Measurements from ENCODE around the gene EEPD1.

EEPD1 gene

DNA sequence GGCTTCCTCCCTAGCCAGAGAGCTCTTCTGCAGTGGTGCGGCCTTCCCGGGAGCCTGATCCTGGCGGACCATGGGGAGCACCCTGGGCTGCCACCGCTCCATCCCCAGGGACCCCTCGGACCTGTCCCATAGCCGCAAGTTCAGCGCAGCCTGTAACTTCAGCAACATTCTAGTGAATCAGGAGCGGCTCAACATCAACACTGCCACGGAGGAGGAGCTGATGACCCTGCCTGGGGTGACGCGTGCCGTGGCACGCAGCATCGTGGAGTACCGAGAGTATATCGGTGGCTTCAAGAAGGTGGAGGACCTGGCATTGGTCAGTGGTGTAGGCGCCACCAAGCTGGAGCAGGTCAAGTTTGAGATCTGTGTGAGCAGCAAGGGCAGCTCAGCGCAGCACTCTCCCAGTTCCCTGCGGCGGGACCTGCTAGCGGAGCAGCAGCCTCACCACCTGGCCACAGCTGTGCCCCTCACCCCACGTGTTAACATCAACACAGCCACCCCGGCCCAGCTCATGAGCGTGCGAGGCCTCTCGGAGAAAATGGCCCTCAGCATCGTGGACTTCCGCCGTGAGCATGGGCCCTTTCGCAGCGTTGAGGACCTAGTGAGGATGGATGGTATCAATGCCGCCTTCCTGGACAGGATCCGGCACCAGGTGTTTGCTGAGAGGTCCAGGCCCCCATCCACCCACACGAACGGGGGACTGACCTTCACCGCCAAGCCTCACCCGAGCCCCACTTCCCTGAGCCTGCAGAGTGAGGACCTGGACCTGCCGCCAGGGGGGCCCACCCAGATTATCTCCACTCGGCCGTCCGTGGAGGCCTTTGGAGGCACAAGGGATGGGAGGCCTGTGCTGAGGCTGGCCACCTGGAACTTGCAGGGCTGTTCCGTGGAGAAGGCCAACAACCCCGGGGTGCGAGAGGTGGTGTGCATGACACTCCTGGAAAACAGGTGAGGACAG lies 1.5 kb downstream of the EEPD1 start:
- no peak for DNase-seq (ENCODE audit: low read depth)

DNA sequence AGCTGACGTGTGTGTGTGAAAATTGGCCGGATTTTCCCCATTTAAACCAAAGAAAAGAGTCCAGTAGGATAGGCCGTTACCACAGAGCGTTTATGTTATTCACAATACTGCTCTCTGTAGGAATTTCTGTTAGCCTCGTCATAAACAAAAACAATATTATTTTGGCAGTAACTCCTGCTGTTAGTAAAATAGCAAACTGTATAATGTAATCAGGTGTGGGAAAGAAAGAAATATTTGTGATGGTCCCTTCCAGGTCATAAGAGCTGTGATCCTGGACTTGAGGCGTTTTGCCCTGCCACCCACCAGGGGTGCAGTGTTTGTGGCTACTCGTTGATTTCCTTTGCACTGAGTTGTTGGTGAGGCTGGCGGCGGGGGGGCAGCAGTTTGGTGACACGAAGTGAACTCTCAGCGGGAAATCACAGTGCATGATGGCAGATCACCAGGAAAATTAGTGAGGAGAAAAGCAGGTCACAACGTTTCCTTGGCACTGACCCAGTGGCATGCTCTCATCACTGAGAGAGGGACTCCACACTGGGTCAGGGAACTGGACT lies 2.8 kb downstream of the EEPD1 start:
- DNase-seq (ENCODE audit: low read depth): no peak

DNA sequence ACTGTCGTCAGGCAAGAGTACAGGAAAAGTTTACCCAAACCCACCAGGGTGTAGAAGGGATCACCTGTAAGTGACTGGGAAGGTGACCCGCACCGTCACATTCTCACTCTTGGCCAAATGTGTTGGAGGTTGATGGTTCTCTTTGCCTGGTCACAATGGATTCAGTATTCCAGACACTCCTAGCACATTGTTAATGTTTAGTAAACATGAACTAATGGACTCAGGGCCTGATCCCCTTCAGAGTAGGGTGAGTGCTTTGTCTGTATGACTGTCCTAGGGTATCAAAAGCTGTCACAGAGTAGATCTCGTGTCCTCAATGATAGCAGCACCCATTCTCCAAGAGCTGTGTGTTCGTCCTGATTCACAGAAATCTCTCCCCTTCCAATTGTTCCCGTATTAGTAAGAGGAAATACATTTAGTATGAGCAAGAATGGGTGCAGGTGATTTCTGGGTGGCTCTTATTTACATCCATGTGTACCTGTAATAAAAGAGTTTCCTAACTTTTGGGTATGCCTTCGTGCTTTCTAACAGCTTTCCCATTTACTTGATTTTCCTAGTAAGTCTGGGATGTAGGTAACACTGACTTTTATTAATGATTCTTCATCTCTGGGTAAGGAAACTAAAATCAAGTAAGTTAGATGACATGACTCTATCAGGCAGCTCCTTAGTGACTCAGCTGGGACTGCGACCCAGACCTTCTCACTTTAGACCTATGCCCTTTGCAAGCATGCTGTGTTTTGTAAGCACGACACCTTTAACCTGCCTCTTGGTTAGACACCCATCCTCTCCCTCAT lies 4.7 kb downstream of the EEPD1 start:
- no peak for DNase-seq (ENCODE audit: low read depth)

DNA sequence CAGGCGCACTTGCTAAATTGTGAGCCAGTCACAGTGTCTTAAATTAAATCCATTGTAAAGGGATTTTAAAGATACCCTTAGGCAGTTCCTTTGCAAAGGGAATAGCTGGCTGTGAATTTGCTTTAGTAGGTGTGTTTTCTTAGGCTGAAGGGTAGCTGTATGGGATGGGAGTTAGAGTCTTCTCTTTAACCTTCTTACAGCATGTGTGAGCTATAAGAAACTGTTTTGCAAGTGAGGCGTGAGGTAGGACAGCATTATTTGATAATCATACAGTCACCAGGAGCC lies 5.2 kb downstream of the EEPD1 start:
- no peak for DNase-seq (ENCODE audit: low read depth)

DNA sequence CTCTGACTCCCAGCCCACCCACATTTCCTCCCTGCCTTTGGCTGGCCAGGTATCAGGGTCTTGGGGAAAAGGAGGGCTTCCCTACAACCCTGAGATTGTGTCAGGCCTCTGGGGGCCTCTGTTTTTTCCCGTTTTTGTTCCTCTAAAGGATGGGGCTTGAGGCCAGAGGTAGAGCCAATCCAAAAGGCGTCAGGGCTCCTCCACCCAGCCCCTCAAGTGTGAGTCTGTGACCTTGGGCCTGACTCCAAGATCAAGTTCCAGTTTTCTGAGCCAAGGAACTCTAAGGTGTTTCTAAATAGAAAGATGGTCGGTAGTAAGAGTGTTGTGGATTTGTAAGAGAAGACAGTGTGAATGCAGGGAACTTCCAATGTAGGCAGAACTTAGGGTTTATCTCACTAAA lies 6.6 kb downstream of the EEPD1 start:
- DNase-seq (ENCODE audit: low read depth): no peak

DNA sequence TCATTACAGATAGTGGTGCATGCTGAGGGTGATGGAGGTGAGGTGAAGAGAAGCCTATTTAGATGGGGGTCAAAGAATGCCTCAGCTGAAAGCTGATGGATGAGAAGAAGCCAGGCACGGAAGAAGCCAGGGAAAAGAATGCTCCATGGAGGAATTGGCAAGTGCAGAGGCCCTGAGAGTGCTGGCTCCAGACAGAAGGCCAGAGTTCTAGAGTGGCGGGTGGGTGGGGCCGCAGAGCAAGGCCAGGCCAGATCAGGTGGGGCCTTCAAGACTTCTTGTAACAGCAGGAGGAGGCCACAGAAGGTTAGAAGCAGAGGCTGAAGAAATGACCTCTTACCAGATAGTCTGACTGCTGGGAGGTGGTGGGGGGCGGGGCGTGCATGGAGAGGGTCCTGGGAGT lies 7.3 kb downstream of the EEPD1 start:
- DNase-seq (ENCODE audit: low read depth): no peak

DNA sequence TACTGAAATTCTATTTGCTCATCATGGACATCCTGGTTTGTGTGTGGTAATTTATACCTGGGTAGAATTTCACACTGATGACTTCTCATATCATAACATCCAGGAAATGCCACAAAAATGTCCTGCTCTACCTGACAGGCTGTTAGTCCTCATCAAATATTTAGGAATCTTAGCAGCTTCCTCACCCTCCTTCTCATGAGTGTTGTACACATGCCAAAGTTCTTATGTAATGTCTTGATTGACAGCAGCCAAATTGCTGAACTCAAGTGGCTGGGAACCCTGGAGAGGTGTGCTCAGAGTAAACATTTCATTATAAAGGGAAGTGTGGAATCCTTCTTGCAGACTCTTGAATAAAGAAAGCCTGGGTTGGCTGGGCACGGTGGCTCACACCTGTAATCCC lies 8.9 kb downstream of the EEPD1 start:
- no peak for DNase-seq (ENCODE audit: low read depth)

DNA sequence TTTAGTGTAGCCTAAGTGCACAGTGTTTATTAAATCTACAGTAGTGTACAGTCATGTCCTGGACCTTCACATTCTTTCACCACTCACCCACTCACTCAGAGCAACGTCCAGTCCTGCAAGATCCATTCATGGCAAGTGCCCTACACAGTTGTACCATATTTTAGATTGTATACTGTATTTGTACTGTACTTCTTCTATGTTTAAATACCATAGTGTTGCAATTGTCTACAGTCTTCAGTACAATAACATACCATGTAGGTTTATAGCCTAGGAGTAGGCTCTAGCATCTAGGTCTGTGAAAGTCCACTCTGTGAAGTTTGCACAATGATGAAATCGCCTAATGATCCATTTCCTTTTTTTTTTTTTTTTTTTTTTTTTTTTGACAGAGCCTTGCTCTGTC lies 12.0 kb downstream of the EEPD1 start:
- DNase-seq (ENCODE audit: low read depth): no peak

DNA sequence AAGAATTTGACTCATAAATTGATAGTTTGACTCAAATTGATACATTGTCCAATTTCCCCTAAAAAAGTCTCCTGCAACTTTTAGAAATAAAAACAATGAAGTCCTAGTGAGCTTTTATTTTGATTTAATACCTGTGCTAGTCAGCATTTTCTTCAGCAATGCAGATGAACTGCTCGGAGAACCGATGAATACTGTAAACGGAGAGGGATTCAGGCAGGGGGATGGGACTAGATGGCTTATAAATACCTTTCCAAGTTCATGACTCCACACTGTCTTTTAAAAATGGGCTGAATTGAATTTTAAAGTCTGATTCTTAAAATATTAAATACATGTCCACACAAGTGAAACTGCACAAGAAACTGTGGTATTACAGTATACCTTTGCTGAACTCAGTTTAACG lies 12.7 kb downstream of the EEPD1 start:
- DNase-seq (ENCODE audit: low read depth): no peak

DNA sequence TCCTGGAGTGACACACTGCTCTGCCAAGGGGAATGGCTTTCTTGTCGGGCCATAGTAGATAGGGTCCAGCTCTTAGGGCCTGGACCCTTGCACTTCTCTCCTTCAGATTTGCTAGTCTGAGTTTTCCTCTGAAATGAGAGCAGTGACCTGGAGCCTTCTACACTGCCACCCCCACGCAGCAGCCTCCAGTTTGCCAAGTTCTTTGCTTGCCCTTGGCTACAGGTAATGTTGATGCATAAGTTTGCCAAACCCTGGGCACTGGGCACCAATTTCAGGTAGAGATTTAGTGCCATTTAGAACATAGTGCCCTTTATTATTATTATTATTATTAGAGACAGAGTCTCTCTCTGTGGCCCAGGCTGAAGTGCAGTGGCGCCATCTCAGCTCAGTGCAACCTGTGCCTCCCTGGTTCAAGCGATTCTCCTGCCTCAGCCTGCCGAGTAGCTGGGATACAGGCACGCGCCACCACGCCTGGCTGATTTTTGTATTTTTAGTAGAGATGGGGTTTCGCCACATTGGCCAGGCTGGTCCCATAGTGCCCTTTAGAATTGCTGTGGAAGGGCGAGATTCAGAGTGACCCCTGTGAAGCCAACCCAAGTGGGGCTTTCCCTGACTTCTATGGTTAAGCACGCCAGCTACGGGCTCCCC lies 14.5 kb downstream of the EEPD1 start:
- DNase-seq (ENCODE audit: low read depth): no peak

DNA sequence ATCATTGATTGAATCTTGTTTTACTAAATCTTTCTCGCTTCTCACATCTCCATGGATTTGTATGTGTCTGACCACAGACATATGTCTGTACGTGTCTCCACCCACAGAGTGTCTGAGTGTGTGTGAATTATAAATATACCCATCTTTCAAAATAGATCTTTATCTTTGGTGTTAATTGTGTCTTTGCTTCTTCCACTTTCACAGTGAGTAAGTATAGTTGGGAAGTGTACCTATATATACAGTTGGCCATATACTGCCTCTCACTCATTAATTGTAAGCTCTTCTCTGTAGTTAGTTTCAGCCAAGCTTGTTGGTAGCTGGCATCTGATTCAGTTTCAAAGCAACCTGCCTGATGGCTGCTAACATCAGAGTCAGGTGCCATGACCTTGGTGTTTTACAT lies 18.4 kb downstream of the EEPD1 start:
- DNase-seq (ENCODE audit: low read depth): no peak

DNA sequence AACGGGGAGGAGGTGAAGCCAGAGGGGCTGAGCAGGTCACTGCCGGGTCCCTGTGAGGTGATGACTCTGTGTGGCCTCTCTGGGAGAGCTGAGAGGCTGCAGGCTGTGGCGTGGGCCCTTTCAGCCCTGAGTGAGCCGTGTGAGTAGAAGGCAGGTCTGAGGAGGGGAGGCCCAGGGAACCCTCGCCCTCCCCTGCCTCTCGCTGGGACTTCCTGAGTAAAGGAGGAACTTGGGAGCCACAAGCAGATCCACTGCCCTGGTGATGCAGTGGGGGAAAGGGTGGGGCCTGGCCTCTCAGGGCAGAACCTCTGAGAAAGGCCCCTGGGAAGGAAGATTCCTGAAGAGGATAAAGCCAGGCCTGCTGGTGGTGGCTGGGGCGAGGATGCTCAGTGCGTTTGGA lies 22.8 kb downstream of the EEPD1 start:
- DNase-seq (ENCODE audit: low read depth): no peak

DNA sequence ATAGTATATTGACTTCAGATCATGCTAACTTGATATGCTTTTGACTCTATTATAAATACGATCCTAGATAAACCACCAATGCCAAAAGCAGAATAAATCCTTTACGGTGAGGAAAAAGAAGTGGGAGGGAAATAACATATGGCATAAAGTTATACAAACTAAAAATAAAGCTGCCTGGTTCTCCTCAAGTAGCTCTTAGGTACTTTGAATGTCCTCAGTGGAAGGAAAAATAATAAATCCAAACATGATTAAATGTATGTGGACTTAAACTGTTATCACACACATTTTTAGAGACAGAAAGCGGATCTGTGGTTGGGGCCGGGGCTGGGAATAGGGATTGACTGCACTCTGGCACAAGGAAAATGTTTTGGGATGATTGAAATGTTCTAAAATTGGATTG lies 23.6 kb downstream of the EEPD1 start:
- no peak for DNase-seq (ENCODE audit: low read depth)

DNA sequence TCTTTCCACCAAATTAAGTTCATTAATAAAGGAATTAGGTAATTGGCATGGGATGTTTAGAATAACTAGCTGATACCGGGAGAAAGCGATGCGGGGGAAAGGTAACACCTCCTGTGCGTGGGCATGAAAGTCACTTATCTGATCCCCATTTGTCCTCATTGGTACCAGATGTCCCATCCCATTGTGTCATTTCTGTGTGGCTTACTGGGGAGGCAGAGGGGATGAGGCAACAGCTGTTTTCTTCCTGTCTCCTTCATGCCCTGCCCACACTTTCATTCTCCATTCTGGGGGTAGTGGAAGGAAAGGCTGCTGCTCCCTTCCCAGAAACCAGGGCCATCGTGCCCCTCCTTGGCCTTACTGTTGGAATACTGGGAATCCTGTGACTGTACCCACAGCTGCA lies 27.1 kb downstream of the EEPD1 start:
- no peak for DNase-seq (ENCODE audit: low read depth)

DNA sequence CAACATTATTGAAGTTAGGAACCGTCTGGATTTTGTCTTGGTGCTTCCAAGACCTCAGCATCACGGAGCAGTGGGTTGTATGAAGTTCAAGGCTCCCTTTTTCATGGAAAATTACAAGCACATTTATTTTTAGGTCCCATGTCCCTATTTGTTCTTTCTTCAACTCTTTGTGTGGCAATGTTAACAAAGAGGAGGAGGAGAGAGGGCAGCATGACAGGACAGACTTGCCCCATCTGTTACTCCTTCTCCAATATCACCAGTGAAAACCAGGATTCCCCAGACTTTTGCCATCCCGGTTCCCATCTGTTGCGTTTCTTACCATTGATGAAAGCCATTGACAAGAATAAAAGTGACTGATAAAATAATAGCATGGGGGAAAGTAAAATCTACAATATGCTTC lies 28.6 kb downstream of the EEPD1 start:
- DNase-seq (ENCODE audit: low read depth): no peak

DNA sequence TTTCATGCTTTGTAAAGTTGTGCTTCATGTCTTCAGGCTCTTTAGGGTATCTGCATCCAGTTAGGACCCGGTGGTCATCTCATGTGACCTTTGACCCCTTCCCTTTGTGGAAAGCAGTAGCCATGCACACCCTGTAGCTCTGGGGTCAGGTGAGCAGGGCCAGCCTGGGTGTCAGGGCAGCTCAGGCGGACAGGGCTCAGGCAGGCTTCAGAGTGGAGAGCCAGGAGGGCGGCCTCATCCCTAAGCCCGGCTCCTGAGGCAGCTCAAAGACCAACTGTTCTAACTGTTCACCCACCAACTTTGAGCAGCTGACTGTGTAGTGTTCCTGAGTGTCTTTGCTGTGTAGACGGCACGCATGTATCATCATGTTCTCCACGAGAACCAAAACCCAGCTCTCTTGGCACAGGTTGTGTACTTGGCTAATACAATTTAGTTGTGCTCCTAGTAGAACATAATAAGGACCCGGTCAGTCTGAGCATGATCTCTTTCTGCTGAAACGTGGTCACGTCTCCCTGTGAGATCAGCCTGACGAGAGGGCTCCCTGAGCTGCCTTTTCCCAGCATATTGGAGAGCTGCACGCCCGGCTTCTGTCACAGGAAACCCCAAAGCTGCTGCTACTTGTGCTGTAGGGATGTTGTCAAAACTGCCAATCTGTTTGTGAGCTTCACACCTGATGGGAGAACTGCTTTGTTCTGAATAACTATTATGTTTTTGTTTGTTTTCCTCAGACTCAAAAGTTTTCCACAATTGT lies 30.0 kb downstream of the EEPD1 start:
- DNase-seq (ENCODE audit: low read depth): no peak

DNA sequence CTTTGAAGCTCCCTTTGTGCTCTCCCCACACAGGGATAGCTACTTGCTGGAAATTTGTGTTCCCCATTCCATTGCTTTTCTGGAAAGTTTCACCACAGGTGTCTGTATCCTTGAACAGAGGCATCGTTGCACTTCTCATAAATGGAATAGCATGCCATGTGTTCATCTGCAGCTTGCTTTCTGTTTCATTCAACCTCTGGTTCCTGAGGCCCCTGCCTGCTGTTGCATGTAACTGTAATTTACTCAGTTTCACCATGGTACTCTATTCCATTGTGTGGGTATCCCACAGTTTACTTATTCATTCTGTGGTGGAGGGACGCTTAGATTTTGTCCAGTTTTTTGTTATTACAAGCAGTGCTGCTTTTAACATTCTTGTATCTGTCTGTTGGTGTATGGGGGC lies 32.0 kb downstream of the EEPD1 start:
- no peak for DNase-seq (ENCODE audit: low read depth)

DNA sequence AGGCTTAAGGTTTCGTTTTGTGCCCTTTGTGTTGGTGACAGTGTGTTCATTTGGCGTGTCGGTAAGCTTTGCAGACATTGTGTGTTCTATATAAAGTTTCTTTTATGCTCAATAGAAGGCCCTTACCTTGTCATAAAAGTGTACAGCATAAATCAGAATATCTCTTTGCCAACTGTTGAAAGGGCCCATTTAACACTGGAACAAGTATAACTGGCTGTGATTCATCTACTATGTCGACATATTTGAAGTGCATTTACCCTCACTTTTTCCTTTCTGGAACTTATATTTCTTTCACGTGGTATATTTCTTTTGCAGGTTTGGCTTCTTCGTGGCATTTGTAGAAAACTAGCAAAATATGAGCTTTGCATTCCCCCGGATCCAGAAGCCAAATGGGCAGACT lies 32.7 kb downstream of the EEPD1 start:
- no peak for DNase-seq (ENCODE audit: low read depth)

DNA sequence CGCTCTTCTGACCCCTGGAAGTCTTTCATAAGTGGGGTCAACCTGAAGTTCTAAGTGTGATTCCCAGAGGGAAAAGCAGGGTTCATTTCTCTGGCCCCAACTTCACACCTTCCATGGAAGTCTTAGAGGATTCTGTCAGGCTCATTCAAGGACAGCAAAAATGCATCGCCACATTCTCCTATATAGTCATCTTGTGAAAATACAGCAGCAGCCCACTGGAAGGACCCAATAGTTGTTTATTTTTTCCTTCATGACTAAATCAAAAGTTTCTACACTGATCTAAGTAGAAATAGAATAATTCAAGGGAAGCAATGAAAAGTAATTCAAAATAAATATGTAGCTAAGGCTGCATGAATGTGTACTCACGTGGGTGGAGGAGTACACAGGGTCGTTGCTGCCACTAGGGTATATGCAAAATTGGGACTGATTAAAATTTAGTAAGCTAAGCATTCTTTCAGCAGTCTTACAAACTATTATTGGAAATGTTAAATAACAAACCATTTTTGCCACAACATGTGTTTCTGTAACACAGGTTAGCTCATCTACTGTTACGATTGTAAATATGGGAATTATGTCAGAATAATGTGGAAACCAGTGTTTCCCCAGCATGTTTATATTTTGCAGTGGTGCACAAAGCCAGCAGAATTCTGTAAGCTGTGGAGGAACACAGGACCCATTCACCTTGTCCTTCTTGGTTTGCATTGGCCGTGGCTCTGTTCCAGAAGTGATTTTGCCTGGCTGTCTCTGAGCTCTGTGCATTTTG lies 33.5 kb downstream of the EEPD1 start:
- DNase-seq (ENCODE audit: low read depth): no peak

DNA sequence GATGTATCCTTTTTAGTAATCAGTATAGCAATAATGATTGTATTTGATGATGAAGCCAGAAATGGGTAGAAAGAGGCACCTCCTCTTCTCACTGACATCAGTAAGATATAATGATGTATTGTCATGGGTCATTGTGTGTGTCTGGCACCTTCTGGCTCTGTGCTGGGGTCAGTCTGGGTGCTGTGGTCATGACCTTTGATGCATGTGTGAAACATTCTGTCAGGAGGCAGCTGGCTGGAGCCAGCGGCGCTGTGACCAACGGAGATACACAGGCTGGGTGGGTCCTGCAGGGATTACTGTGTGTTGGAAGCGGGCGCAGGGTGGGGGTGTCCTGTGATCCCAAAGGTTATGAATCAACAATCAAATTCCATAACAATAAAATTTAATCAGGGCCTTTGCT lies 35.2 kb downstream of the EEPD1 start:
- DNase-seq (ENCODE audit: low read depth): no peak

DNA sequence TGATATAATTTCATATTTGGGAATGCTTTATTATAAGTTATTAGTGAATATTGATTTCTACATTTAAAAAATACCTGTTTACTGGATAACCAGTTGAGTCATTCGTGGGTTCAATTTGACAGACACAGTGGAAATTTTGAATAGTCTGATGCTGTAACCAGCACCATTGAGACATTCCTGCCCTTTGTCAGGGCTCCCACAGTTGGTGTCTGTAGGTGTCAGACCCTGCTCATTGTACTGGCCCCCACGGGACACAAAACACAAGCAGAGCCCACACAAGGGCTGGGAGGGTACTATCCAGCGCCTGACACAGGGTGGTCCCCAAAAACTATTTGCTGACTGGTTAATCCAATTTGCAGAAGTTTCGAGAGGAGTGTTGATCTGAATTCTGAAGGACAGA lies 35.9 kb downstream of the EEPD1 start:
- no peak for DNase-seq (ENCODE audit: low read depth)

All from HS-5 (cell line).